ENCODE data around the gene SPTLC1. TPM values are rescaled to one million over a fixed set of nuclear protein-coding genes. Genes with fewer than 3 reads are reported as not detected.

The SPTLC1 gene
- total and polyA plus RNA-seq, 2 of the 8 experiments (the other 6 are each of a cell fraction or from before 2014, with no cell fraction given), result 34.2 to 62.1 TPM

GRCh38 chr9:92010705-92011536 is 104.3 kb downstream of the SPTLC1 start:
- no peak overlapping the region for H4K91ac ChIP-seq (replicated peaks; ENCODE audit: insufficient read length, low read length)
- no peak overlapping the region for H3K4ac ChIP-seq (replicated peaks; ENCODE audit: insufficient read length, low read depth, low read length)
- H3K79me2 ChIP-seq (ENCODE audit: control insufficient read depth in 1 of 2, insufficient read depth in 2 of 2, low read length in 2 of 2), result no peaks in the 10 kb centered on the region
- no peak overlapping the region for H2AK5ac ChIP-seq (ENCODE audit: low read depth, low read length)
- no peak overlapping the region for H3K18ac ChIP-seq (ENCODE audit: extremely low read depth, low read length)
- FAIRE-seq, result peak; percentile 39
- no peak overlapping the region for H3K14ac ChIP-seq (ENCODE audit: insufficient read length)
- H2BK20ac ChIP-seq (ENCODE audit: low read length), result no peak overlapping the region
- H3K9ac ChIP-seq (replicated peaks in 1 of 4; ENCODE audit: extremely low read depth in 1 of 4, low read depth in 3 of 4, low read length in 3 of 4), result no peak overlapping the region
- H2BK12ac ChIP-seq (ENCODE audit: low read depth, low read length), result 0 out of 2 replicates have a peak overlapping the region, but pooled peaks have one; percentile 35
- H2BK120ac ChIP-seq (replicated peaks; ENCODE audit: low read depth, low read length), result no peak overlapping the region
- no peak overlapping the region; the same call in 1 of the 2 replicates for H2AFZ ChIP-seq (ENCODE audit: low read length)
- no peak overlapping the region for H3K56ac ChIP-seq (replicated peaks; ENCODE audit: insufficient read length, low read depth, low read length)
- no peak overlapping the region for H2BK5ac ChIP-seq (ENCODE audit: low read depth, low read length)
- H3K79me1 ChIP-seq (ENCODE audit: low read depth, low read length), result no peaks in the 10 kb centered on the region
- no peaks in the 10 kb centered on the region for H4K20me1 ChIP-seq (replicated peaks in 1 of 2; ENCODE audit: control insufficient read depth in 1 of 2, insufficient read depth in 2 of 2, low read length in 2 of 2)
- H3K23me2 ChIP-seq (ENCODE audit: low read depth, low read length), result no peaks in the 10 kb centered on the region
- H4K8ac ChIP-seq (ENCODE audit: extremely low read depth, insufficient read depth, low read length), result no peak overlapping the region
- no peaks in the 10 kb centered on the region for H3K9me3 ChIP-seq (ENCODE audit: insufficient read depth in 2 of 2, low read depth in 1 of 2, low read length in 1 of 2)
- no peak overlapping the region for H4K5ac ChIP-seq (ENCODE audit: insufficient read length, low read depth, low read length)
- H3K4me1 ChIP-seq (replicated peaks in 1 of 4; ENCODE audit: control insufficient read depth in 3 of 4, insufficient read depth in 4 of 4, low read length in 3 of 4), result peaks cover 0 to 3% (median 0%) of the 10 kb centered on the region in 4 experiments; a peak in 1 of 7 replicates
- 81% methylated on average over 2 of the region's 2 CpGs; no CpG with 5 or more reads in 1 of the 2 experiments for WGBS, 2 experiments (ENCODE audit: extremely low coverage in 1 of 2, insufficient coverage in 1 of 2, insufficient read length in 1 of 2, insufficient replicate concordance in 2 of 2, low coverage in 1 of 2, low lambda C conversion rate in 2 of 2, missing lambda C conversion rate in 1 of 2)
- ChIA-PET POLR2A (ENCODE audit: partially characterized antibody) (no interaction called here), CTCF (ENCODE audit: partially characterized antibody) (interaction anchor here (0.6 to 1.2 kb wide), 2 partner anchors 56 to 261 kb away, joined by 3 read pairs; no protein-coding TSS in a partner anchor)
- no peak overlapping the region for H3K27ac ChIP-seq (ENCODE audit: low read depth, low read length)
- DNase-seq (ENCODE audit: low read depth in 1 of 2, low spot score in 2 of 2), result no peak
- no peak overlapping the region for H2BK15ac ChIP-seq (ENCODE audit: low read length)
- TF ChIP-seq KDM1A (IDR thresholded peaks at IDR 0.05; ENCODE audit: borderline replicate concordance, low read length) (no peak), SUZ12 (IDR thresholded peaks at IDR 0.05; ENCODE audit: low read length) (no peak), POLR2AphosphoS5 (IDR thresholded peaks at IDR 0.05; ENCODE audit: low read depth, low read length) (no peak), SIX5 (IDR thresholded peaks at IDR 0.05; ENCODE audit: low read depth, low read length) (no peak), MAX (IDR thresholded peaks at IDR 0.05) (no peak), KDM4A (IDR thresholded peaks at IDR 0.05; ENCODE audit: low read depth, low read length, severe bottlenecking) (no peak), RBBP5 (IDR thresholded peaks at IDR 0.05; ENCODE audit: borderline replicate concordance, low read depth, low read length) (no peak), ATF3 (IDR thresholded peaks at IDR 0.05; ENCODE audit: insufficient read depth, low read depth, low read length) (no peak), NRF1 (IDR thresholded peaks at IDR 0.05; ENCODE audit: low read depth, low read length) (no peak), POU5F1 (IDR thresholded peaks at IDR 0.05; ENCODE audit: low read depth, low read length) (no peak), TBP (IDR thresholded peaks at IDR 0.05; ENCODE audit: low read depth, low read length) (no peak), TEAD4 (IDR thresholded peaks at IDR 0.05; ENCODE audit: low read depth, low read length) (no peak)
- H3K23ac ChIP-seq (ENCODE audit: insufficient read length), result no peak overlapping the region
- no peak overlapping the region for H3K4me2 ChIP-seq (ENCODE audit: insufficient read depth in 1 of 2, low read depth in 2 of 2, low read length in 2 of 2)
- no peak overlapping the region for H3K4me3 ChIP-seq (ENCODE audit: extremely low read depth in 1 of 4, insufficient read depth in 2 of 4, low read depth in 3 of 4, low read length in 4 of 4)
- H3K36me3 ChIP-seq (ENCODE audit: control insufficient read depth in 2 of 4, insufficient read depth in 4 of 4, low read length in 3 of 4), result no peaks in the 10 kb centered on the region
- no peaks in the 10 kb centered on the region for H3K27me3 ChIP-seq (replicated peaks in 1 of 4; ENCODE audit: control insufficient read depth in 3 of 4, extremely low read depth in 1 of 4, insufficient read depth in 3 of 4, low read length in 3 of 4)
